IPS-20b (cell line): ENCODE measurements around the gene CRKL.

Experiments
- H3K27ac ChIP-seq: one replicate; pipeline ENCODE4 v1.5.1; 2013; ENCODE audit warnings: low read length
- H3K27me3 ChIP-seq: 2 replicates; pipeline ENCODE4 v1.6.1; 2013; ENCODE audit warnings: mild to moderate bottlenecking, low read length, inconsistent platforms; ENCODE audit not compliant: insufficient read depth
- H3K36me3 ChIP-seq: 2 replicates; pipeline ENCODE4 v1.6.1; 2013; ENCODE audit warnings: low read depth, mild to moderate bottlenecking, inconsistent platforms, low read length, moderate library complexity; ENCODE audit not compliant: insufficient read depth
- H3K4me1 ChIP-seq: 2 replicates; pipeline ENCODE4 v1.6.1; 2013; ENCODE audit warnings: mild to moderate bottlenecking, control low read depth, inconsistent platforms, low read length, moderate library complexity; ENCODE audit not compliant: insufficient read depth
- H3K4me3 ChIP-seq: 2 replicates; pipeline ENCODE4 v1.5.1; 2013; ENCODE audit warnings: mild to moderate bottlenecking, low read length, inconsistent platforms
- H3K9ac ChIP-seq: 2 replicates; pipeline ENCODE4 v1.6.1; 2013; ENCODE audit warnings: low read depth, mild to moderate bottlenecking, inconsistent platforms, low read length, moderate library complexity
- H3K9me3 ChIP-seq: 2 replicates; pipeline ENCODE4 v1.6.1; 2013; ENCODE audit warnings: mild to moderate bottlenecking, low read depth, low read length, inconsistent platforms; ENCODE audit not compliant: insufficient read depth

The CRKL gene

DNA sequence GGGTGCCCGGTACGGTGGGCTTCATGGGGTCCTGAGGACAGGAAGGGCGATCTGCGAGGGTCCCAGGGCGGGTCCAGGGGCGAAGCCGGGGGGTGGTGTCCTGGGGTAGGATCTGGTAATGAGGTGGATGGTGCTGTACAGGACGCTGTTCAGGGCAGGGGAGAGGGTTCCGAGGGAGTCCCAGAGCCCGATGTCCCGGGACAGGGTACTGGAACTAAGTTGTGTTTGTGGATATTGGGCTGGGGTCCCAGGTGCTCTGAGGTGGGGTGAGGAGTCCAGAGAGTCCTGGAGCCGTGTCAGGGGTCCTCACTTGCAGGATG, 65.3 kb downstream of the CRKL start:
- Histone ChIP-seq H3K9ac (peak overlapping the region; percentile 74), H3K4me1 (no peaks in the 10 kb centered on the region; the same call in 1 of the 2 replicates), H3K4me3 (peak overlapping the region; percentile 83), H3K27ac (no peak overlapping the region), H3K27me3 (peaks cover 31% of the 10 kb centered on the region), H3K9me3 (peaks cover 8% of the 10 kb centered on the region; the same call in 1 of the 2 replicates), H3K36me3 (peaks cover 7% of the 10 kb centered on the region)

DNA sequence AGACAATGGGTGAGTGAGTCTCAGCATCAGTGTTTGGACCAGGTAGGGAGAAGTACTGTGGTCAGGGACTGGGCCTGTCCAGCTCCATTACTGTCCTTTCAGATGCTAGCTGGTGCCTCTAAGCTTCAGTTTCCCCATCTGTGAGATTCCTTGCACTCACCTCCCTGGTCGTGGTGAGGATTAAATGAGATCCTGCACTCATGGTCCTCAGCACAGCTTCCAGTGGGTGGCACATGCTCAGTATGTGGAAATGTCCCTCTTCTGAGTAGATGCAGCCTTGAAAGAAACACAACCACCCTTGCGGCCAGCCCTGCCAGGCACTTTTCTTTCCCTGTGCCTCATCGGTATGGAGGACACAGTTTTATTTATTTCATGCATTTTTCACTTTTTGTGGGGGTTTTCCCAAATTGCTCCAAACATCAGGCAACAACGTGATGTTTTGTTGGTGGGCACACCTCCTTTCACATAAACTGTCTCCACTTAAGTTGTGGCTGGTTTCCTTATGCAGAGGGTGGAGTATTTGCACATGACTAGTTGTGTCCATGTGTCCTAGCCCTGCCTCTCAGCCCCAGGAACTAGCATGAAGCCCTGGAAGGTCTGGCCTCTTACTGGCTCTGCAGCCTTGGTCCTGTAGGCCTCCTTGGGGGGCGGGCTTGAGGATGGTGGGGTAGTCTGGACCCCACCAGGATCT, 66.0 kb downstream of the CRKL start:
- H3K27me3 ChIP-seq, result peaks cover 27% of the 10 kb centered on the region
- peak overlapping the region; percentile 83; the same call in 1 of the 2 replicates for H3K4me3 ChIP-seq
- H3K4me1 ChIP-seq, result no peaks in the 10 kb centered on the region; the same call in 1 of the 2 replicates
- peaks cover 7% of the 10 kb centered on the region; the same call in 1 of the 2 replicates for H3K9me3 ChIP-seq
- H3K36me3 ChIP-seq, result peaks cover 11% of the 10 kb centered on the region
- H3K9ac ChIP-seq, result peak overlapping the region; percentile 74; the same call in 1 of the 2 replicates
- H3K27ac ChIP-seq, result no peak overlapping the region

DNA sequence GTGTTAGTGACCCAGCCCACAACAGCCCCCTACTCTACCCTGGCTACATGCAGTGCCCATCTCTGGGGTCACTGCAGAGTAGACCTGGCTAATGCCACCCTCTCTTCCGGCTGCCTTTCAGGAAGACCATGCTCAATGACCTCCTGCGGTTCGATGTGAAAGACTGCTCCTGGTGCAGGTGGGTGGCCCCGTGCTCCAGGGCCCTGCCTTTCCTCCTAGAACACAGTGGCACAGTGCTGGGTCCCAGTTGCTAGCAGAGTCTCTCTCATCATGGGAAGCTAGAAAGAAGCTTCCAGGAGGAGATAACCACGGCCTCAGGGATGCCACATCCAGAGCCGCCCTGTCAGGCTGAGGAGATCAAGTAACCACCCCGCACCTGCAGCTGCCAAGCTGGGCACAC, 68.5 kb downstream of the CRKL start:
- no peak overlapping the region for H3K4me3 ChIP-seq
- H3K9ac ChIP-seq, result no peak overlapping the region

DNA sequence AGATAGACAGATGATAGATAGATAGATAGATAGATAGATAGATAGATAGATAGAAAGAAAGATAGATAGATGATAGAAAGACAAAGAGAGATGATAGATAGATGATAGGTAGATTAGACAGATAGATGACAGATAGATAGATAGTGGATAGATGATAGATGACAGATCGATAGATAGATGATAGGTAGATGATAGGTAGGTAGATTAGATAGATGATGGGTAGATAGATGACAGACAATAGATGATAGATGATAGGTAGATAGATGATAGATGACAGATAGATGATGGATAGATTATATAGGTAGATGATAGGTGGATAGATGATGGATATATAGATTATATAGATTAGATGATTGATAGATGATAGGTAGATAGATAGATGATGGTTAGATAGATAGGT, 69.2 kb downstream of the CRKL start:
- no peak overlapping the region for H3K27ac ChIP-seq
- no peaks in the 10 kb centered on the region; the same call in 1 of the 2 replicates for H3K4me1 ChIP-seq
- peaks cover 7% of the 10 kb centered on the region for H3K27me3 ChIP-seq
- peaks cover 11% of the 10 kb centered on the region for H3K36me3 ChIP-seq
- H3K9ac ChIP-seq, result no peak overlapping the region
- H3K9me3 ChIP-seq, result no peaks in the 10 kb centered on the region
- H3K4me3 ChIP-seq, result no peak overlapping the region

More for the DNA sequence above, 68.5 kb downstream of the CRKL start:
- no peaks in the 10 kb centered on the region; the same call in 1 of the 2 replicates for H3K4me1 ChIP-seq
- H3K27me3 ChIP-seq, result peaks cover 10% of the 10 kb centered on the region
- H3K36me3 ChIP-seq, result peaks cover 11% of the 10 kb centered on the region
- no peaks in the 10 kb centered on the region for H3K9me3 ChIP-seq
- H3K27ac ChIP-seq, result no peak overlapping the region

DNA sequence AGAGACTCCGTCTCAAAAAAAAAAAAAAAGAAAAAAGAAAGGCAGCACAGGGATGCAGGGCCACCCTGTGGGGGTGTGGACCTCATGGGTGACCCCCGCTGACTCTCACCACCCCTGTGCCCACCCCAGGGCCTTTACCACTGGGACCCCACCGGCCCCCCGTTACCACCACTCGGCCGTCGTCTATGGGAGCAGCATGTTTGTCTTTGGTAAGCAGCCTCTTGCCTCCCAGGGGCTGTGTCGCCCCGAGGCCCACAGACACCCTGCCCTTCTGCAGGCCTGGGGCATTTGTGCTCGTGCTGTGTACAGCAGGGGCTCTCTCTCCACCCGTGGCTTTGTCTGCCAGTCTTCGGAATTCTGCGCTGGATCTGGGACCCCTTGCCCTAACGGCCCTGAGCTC, 70.2 kb downstream of the CRKL start:
- no peak overlapping the region for H3K9ac ChIP-seq
- H3K9me3 ChIP-seq, result no peaks in the 10 kb centered on the region
- H3K4me1 ChIP-seq, result no peaks in the 10 kb centered on the region; the same call in 1 of the 2 replicates

DNA sequence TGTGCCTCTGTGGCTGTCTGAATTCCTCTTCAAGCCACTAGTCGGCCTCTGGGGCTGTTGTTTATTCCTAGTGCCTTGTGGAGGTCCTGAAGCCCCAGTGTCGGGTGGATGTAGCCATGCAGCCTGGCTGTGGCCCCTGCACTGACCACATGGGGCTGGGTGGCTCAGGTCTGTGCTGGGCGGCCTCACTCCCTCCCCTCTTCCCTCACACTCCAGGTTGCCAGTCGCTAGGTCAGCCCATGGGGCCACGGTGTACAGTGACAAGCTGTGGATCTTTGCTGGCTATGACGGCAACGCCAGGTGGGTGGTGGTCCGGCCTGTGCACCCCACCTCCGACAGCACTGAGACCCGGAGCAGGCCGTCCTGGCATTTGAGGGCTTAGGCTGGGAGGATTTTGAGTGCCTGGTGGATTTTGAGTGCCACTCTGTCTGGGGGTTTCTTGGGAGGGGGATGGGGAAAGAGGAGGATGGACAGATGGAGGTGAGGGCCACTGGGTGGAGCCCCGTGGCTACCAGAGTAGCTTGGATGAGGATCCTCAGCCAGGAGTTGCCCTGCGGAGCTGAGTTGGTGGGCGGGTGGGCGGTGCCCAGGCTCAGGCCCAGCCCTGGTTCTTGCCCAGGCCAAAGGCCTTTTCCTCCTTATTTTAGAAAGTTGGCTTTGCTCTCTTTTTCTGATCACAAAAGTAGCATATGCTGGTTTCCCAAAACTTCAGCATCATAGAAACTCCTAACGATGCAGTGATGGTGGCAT, 71.5 kb downstream of the CRKL start:
- Histone ChIP-seq H3K27ac (no peak overlapping the region), H3K27me3 (no peaks in the 10 kb centered on the region), H3K4me3 (no peak overlapping the region), H3K9me3 (no peaks in the 10 kb centered on the region), H3K9ac (no peak overlapping the region), H3K36me3 (peaks cover 22% of the 10 kb centered on the region), H3K4me1 (no peaks in the 10 kb centered on the region)

More for the DNA sequence above, 70.2 kb downstream of the CRKL start:
- Histone ChIP-seq H3K4me3 (no peak overlapping the region), H3K27me3 (peaks cover 7% of the 10 kb centered on the region), H3K36me3 (peaks cover 18% of the 10 kb centered on the region), H3K27ac (no peak overlapping the region)

DNA sequence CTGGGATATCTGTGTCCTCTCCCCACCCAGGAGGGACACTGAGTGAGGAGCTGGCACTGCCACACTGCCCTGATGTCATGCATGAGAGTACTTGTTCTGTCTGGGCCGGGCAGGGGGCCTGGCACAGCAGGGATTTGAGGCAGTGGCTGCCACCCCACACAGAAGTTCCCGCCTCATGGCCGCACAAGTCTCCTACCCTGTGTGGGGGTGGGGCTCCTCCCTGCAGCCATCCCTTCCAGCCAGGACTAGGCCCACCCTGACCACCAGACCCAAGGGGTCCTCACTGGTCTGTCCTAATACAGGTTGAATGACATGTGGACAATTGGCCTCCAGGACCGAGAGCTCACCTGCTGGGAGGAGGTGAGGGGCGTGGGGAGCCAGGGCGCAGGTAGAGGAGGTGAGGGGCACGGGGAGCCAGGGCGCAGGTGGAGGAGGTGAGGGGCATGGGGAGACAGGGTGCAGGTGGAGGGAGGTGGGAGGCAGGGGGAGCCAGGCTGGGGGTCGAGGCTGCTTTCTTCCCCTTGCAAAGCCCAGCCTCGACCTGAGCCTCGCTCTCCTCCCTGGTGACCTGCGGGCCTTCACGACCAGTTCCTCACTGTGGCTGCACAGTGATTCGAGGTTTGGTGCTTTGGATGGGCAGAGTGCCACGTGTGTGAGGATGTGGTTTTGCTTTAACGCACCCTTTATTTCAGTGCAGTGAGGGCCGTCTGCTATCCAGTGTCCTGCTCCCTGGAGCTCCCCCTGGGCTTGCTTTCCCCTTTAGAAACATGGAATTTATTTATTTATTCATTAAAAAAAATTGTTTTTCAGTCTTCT, 72.3 kb downstream of the CRKL start:
- H3K27me3 ChIP-seq, result no peaks in the 10 kb centered on the region
- H3K9ac ChIP-seq, result no peak overlapping the region
- H3K36me3 ChIP-seq, result peaks cover 22% of the 10 kb centered on the region
- H3K27ac ChIP-seq, result no peak overlapping the region
- no peaks in the 10 kb centered on the region for H3K9me3 ChIP-seq
- H3K4me1 ChIP-seq, result no peaks in the 10 kb centered on the region
- no peak overlapping the region for H3K4me3 ChIP-seq

DNA sequence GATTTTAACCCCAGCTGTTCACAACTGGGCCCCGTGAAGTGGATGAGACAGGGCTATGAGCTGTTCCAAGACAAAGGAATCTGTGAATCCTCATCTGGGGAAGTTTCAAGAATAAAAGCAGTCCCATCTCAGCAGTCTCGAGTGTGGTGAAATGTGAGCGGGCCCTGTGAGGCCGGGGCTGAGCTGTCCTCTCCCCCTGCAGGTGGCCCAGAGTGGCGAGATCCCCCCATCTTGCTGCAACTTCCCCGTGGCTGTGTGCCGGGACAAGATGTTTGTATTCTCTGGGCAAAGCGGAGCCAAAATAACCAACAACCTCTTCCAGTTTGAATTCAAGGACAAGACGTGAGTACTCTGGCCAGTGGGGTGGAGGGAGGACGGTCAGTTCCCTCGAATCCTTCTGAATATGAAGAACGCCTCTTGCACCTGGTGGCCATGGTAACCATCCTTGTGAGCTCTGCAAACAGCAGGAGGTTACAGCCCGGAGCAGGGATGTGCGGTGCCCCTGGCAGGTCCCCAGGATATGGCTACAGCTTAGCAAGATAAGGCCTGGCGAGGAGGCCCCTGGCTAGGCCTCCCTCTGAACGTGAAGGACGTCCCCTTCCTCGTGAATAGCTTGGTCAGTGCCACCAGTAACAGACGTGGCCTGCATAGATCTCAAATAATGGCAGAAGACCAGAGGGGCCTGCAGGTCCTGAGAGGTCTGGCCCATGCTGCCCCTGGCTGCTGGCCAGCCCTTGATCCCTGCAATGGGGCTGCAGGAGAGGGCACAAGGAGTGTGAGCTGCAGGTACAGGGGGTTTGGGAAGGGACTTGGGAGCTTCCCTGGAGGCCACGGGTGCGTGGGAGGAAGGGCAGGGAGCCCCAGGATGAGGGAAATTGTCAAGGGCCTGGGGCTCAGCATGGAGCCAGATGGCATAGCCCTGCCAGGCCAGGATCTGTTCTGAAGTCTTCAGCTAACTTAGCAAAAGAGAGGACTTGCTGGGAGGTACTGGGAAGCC, 73.3 kb downstream of the CRKL start:
- Histone ChIP-seq H3K9ac (no peak overlapping the region), H3K36me3 (peaks cover 20% of the 10 kb centered on the region), H3K4me1 (no peaks in the 10 kb centered on the region), H3K9me3 (no peaks in the 10 kb centered on the region), H3K4me3 (no peak overlapping the region), H3K27me3 (no peaks in the 10 kb centered on the region), H3K27ac (no peak overlapping the region)

DNA sequence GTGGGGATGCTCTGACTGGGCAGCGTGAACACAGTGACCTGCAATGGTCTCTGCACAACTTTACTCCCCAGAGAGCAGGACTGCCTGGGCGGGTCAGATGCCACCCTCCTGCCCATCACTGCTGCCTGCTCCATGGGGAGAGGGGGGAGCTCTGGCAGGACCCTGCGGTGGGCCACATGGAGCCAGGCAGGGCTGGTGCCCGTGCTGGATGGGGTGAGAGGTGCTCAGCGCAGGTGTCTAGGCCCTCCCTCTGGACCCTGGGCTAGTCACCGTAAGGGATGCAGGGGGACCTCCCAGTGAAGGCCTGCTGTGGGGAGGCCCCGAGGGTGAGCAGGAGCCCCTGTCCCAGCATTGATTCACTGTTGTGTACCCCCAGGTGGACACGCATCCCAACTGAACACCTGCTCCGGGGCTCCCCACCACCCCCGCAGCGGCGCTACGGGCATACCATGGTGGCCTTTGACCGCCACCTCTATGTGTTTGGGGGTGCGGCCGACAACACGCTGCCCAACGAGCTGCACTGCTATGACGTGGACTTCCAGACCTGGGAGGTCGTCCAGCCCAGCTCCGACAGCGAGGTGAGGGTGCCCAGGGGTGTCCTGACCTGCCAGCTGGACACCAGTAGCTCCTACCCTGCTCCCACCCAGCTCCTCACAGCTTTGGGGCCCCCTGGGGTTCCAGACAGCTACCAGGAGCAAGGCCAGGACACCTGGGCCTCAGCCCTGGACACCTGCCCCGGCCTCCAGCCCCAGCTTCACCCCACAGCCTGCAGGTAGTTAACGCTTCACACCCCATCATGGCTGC, 74.2 kb downstream of the CRKL start:
- H3K27ac ChIP-seq, result no peak overlapping the region
- no peaks in the 10 kb centered on the region for H3K9me3 ChIP-seq
- H3K4me3 ChIP-seq, result no peak overlapping the region
- peaks cover 17% of the 10 kb centered on the region for H3K36me3 ChIP-seq
- no peak overlapping the region for H3K9ac ChIP-seq
- no peaks in the 10 kb centered on the region for H3K27me3 ChIP-seq
- H3K4me1 ChIP-seq, result no peaks in the 10 kb centered on the region

DNA sequence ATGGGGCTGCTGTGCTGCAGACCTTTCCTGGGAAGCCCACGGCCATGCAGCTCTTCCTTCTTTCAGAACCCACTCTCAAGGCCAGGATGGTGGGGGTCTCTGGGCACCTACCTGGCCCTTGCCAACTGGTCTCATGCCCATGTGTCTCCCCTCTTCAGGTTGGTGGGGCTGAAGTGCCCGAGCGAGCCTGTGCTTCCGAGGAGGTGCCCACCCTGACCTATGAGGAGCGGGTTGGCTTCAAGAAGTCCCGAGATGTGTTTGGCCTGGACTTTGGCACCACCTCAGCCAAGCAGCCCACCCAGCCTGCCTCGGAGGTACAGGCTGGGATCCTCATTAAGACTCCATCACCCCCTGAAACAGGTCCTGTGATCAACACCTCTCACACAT, 74.8 kb downstream of the CRKL start:
- no peak overlapping the region for H3K27ac ChIP-seq
- no peaks in the 10 kb centered on the region for H3K9me3 ChIP-seq
- H3K36me3 ChIP-seq, result peaks cover 23% of the 10 kb centered on the region
- H3K4me1 ChIP-seq, result no peaks in the 10 kb centered on the region
- no peaks in the 10 kb centered on the region for H3K27me3 ChIP-seq
- no peak overlapping the region for H3K4me3 ChIP-seq
- no peak overlapping the region for H3K9ac ChIP-seq
